HG02870 (cell line): ENCODE results near the gene ITK.

Experiments used
- ATAC-seq: cut with Tn5 transposase; IDR thresholded peaks from one replicate; pipeline ENCODE4 v1.9.1; 2021; ENCODE audit warnings: mild to moderate bottlenecking, moderate library complexity; ENCODE audit not compliant: unreplicated experiment

The ITK gene

DNA sequence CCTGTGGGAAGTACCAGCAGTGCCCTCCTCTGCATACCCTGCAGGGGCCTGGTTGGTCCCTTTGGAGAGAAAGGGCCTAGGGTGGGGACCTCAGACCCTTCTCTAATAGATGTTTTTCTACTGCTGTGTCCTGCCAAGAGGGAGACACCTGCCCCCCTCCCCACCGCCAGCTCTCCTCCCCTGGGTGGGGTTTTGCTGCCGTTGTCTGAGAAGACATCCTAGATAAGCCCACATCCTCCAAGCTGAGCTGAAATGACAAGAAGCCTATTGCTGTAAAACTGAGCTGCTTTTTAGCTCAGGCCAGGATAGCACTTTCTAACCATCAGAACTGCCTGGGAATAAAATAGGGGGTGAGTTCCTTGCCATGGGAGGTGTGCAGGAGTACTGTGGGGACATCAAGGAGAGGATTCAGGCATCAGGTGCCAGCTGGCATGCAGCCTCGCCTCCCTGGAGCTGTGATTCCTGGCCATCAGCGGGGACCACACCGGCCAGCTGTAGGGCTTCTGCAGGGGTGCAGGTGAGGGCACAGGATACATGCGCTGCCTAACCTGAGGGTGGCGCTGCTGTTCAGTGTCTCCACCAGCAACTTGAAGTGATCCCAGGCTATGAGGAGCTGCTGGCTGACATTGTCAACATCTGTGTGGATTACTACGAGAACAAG lies 123.2 kb downstream of the ITK start:
- ATAC-seq: no peak
